PC-3 (cell line): ENCODE data around the gene CACNA1C. TPM values are rescaled to one million over a fixed set of nuclear protein-coding genes. Genes with fewer than 3 reads are reported as not detected.

ENCODE experiments used
- ATAC-seq: fragments of 200-7000 bp; cut with Tn5 transposase; 2 replicates; pipeline ENCODE4 v1.9.1; 2020; ENCODE audit warnings: mild to moderate bottlenecking, moderate library complexity
- BruUV-seq: library from RNA; stranded (reverse); fragments of 400-500 nt; replicated peaks from 2 replicates; lab custom pipeline; 2021; lab: Mats Ljungman, UMichigan
- CTCF ChIA-PET: fragments of 300-600 bp; sonication (Branson Sonifier 250); formaldehyde crosslinking; loops from one replicate; lab custom pipeline; 2022; ENCODE audit warnings: antibody characterized with exemption; lab: Charles Lee
- POLR2A ChIA-PET: fragments of 300-600 bp; sonication (Branson Sonifier 250); formaldehyde crosslinking; loops from one replicate; lab custom pipeline; 2022; ENCODE audit warnings: antibody characterized with exemption; ENCODE audit not compliant: unreplicated experiment; lab: Charles Lee
- DNase-seq: peaks from one replicate; pipeline ENCODE4 v3.0.0-alpha.2; 2015
- H2AFZ ChIP-seq: fragments of 300-600 bp; sonication (generic); 2 replicates; pipeline ENCODE4 v1.6.0; 2016; ENCODE audit warnings: antibody characterized with exemption, low read length
- H3F3A ChIP-seq: fragments of 300-600 bp; sonication (generic); one replicate; pipeline ENCODE4 v1.6.0; 2017; ENCODE audit warnings: antibody characterized with exemption, low read length, control low read depth, mild to moderate bottlenecking; ENCODE audit not compliant: unreplicated experiment
- H3K27ac ChIP-seq: fragments of 300-600 bp; sonication (generic); 2 replicates; pipeline ENCODE4 v1.5.1; 2016; ENCODE audit warnings: mild to moderate bottlenecking, low read length
- H3K27me3 ChIP-seq: fragments of 300-600 bp; sonication (generic); 2 replicates; pipeline ENCODE4 v1.6.1; 2016; ENCODE audit warnings: low read length, mixed read lengths
- H3K36me3 ChIP-seq: fragments of 300-600 bp; sonication (generic); 2 replicates; pipeline ENCODE4 v1.6.1; 2016; ENCODE audit warnings: low read depth, mixed run types, low read length, mixed read lengths
- H3K4me1 ChIP-seq: fragments of 300-600 bp; sonication (generic); 2 replicates; pipeline ENCODE4 v1.5.1; 2016; ENCODE audit warnings: low read length; ENCODE audit not compliant: insufficient read depth
- H3K4me2 ChIP-seq: fragments of 300-600 bp; sonication (generic); 2 replicates; pipeline ENCODE4 v1.6.0; 2016; ENCODE audit warnings: low read length
- H3K4me3 ChIP-seq: fragments of 300-600 bp; sonication (generic); 2 replicates; pipeline ENCODE4 v1.5.1; 2016; ENCODE audit warnings: mild to moderate bottlenecking, low read length, mixed read lengths
- H3K79me2 ChIP-seq: fragments of 300-600 bp; sonication (generic); 2 replicates; pipeline ENCODE4 v1.6.1; 2017; ENCODE audit warnings: low read length, mixed read lengths
- H3K9ac ChIP-seq: fragments of 300-600 bp; sonication (generic); 2 replicates; pipeline ENCODE4 v1.6.0; 2016; ENCODE audit warnings: mild to moderate bottlenecking, low read length
- H3K9me2 ChIP-seq: fragments of 300-600 bp; sonication (generic); replicated peaks from 2 replicates; pipeline ENCODE4 v1.6.1; 2016; ENCODE audit warnings: mixed run types, low read length, mixed read lengths
- H3K9me3 ChIP-seq: fragments of 300-600 bp; sonication (generic); 2 replicates; pipeline ENCODE4 v1.6.1; 2016; ENCODE audit warnings: low read length, mixed read lengths
- H4K20me1 ChIP-seq: fragments of 300-600 bp; sonication (generic); 2 replicates; pipeline ENCODE4 v1.6.1; 2016; ENCODE audit warnings: low read length, mixed read lengths
- CTCF ChIP-seq: fragments of 300-600 bp; sonication (generic); conservative IDR thresholded peaks from 2 replicates; pipeline ENCODE4 v1.5.1; 2017; ENCODE audit warnings: antibody characterized with exemption, low read depth, mild to moderate bottlenecking, low read length
- EZH2 ChIP-seq: fragments of 300-600 bp; sonication (generic); IDR thresholded peaks from one replicate; pipeline ENCODE4 v1.6.1; 2017; ENCODE audit warnings: antibody characterized with exemption, mild to moderate bottlenecking, low read length; ENCODE audit not compliant: unreplicated experiment
- EZH2phosphoT487 ChIP-seq: fragments of 300-600 bp; sonication (generic); IDR thresholded peaks from 2 replicates; pipeline ENCODE4 v1.6.1; 2018; ENCODE audit warnings: mild to moderate bottlenecking, antibody characterized with exemption, low read length, borderline replicate concordance
- intact Hi-C: fragments of 100-400 bp; cut with micrococcal nuclease; formaldehyde crosslinking; loops from 2 replicates; pipeline ENCODE4 v1.9.0; 2023
- total RNA-seq: library from RNA; depleted of rRNA; stranded (reverse); fragments of >200 nt; gene quantifications from 2 replicates; pipeline ENCODE4 v1.2.3, GENCODE V29; 2014

The CACNA1C gene
- total RNA-seq, 1 experiment from 2014 or later: not detected

DNA sequence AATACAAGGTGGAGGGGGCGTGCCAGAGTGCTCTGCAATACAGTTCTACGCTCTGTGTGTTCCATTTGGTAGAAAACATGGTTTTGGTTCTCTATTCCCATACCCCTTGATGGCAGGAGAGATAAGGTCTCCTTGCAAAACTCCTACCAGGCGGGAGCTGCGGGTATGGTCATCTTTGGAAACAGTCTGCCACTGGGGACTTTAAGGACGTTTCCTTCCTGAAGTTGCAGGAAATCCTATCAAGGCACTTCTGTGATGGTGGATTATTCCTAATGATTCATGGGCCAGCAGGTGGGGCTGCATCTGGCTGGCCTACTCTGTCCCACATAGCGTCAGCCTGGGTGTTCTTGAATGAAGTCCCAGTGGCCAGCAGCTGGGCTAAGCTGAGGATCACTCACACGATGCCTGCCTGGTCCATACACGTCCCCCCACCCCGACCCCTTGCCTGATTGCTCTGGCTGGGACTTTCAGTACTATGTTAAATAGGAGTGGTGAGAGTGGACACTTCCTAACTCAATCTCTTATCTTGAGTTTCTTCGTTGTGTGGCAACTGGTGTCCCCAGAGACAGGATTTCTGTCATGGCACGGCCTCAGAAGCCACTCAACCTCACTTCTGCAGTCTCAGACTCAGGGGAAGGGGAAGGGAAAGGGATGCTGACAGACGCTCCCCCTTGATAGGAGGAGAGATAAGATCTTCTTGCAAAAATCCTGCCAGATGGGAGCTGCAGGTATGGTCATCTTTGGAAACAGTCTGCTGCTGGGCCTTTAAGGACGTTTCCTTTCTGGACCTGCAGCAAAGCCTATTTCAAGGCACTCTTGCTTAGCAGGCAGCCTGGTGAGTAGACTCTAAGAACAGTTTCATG is 680.9 kb downstream of the CACNA1C start:
- CTCF ChIA-PET: no interaction called here

GRCh38 chr12:2735432-2735831 is 682.6 kb downstream of the CACNA1C start:
- no peak overlapping the region for H3K27ac ChIP-seq
- DNase-seq (no peak), ATAC-seq (no peak)
- no peak overlapping the region for H3K4me2 ChIP-seq
- intact Hi-C loops: no loop called here
- no peaks in the 10 kb centered on the region for H4K20me1 ChIP-seq
- peaks cover 53% of the 10 kb centered on the region for H3K27me3 ChIP-seq
- TF ChIP-seq EZH2phosphoT487 (no peak), EZH2 (no peak), CTCF (no peak)
- no peaks in the 10 kb centered on the region for H3K79me2 ChIP-seq
- no peaks in the 10 kb centered on the region for H3K9me2 ChIP-seq
- H3K4me3 ChIP-seq: no peak overlapping the region
- no peaks in the 10 kb centered on the region for H3F3A ChIP-seq
- H3K9me3 ChIP-seq: no peaks in the 10 kb centered on the region
- ChIA-PET POLR2A (no interaction called here), CTCF (no interaction called here)
- no TSS peak for BruUV-seq
- no peak overlapping the region for H3K9ac ChIP-seq
- H3K36me3 ChIP-seq: no peaks in the 10 kb centered on the region
- no peaks in the 10 kb centered on the region for H3K4me1 ChIP-seq
- no peak overlapping the region for H2AFZ ChIP-seq

More for the DNA sequence above, 680.9 kb downstream of the CACNA1C start:
- TF ChIP-seq CTCF (no peak), EZH2phosphoT487 (no peak), EZH2 (no peak)
- H3K4me1 ChIP-seq: no peaks in the 10 kb centered on the region
- no peak for DNase-seq
- H3K4me3 ChIP-seq: no peak overlapping the region
- no peaks in the 10 kb centered on the region for H3K9me2 ChIP-seq
- no peaks in the 10 kb centered on the region for H3K36me3 ChIP-seq
- H3K27ac ChIP-seq: no peak overlapping the region
- H2AFZ ChIP-seq: no peak overlapping the region
- no peak overlapping the region for H3K9ac ChIP-seq
- no peak overlapping the region for H3K4me2 ChIP-seq
- no peaks in the 10 kb centered on the region for H3K79me2 ChIP-seq
- no TSS peak for BruUV-seq
- intact Hi-C loops: no loop called here
- POLR2A ChIA-PET: no interaction called here
- H3F3A ChIP-seq: no peaks in the 10 kb centered on the region
- no peaks in the 10 kb centered on the region for H3K9me3 ChIP-seq
- no peaks in the 10 kb centered on the region for H4K20me1 ChIP-seq
- ATAC-seq: no peak
- H3K27me3 ChIP-seq: peaks cover 56% of the 10 kb centered on the region

DNA sequence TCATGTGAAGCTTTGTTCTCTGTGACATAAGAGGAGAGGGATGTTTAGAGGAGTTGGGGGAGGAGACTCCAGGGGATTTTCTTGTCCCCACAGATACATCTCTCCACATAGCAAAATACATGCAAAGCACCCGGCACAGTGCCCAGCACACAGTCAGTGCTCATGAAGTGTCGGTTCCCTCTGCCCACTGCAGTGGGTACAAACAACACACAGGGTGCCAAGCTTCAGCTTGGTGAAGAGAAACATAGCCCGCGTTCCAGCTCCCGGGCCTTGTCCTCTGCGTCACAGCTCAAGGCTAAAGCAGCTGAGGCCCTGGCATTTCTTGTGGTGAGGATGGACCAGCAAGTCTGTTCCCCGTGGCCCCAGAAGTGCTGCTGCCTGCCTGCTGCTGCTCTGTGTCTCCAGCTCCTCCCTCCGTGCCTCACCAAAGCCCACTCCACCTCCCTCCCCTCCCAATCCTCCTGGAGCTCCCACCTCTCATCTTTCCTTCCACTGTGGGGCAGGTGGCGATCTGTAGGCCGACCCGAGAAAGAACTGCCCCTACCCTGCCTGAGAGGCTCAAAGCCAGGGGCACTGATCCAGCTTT is 685.0 kb downstream of the CACNA1C start:
- no peaks in the 10 kb centered on the region for H3K4me1 ChIP-seq
- no peak overlapping the region for H3K4me2 ChIP-seq
- H2AFZ ChIP-seq: no peak overlapping the region
- no peak overlapping the region for H3K27ac ChIP-seq
- no peak for DNase-seq
- H3K4me3 ChIP-seq: no peak overlapping the region
- H3K9me3 ChIP-seq: no peaks in the 10 kb centered on the region
- no peaks in the 10 kb centered on the region for H3F3A ChIP-seq
- ChIA-PET CTCF (interaction anchor here (0.6 kb wide), 1 partner anchor 11 kb away, joined by 3 read pairs; no protein-coding TSS in a partner anchor), POLR2A (no interaction called here)
- no peaks in the 10 kb centered on the region for H3K79me2 ChIP-seq
- H3K27me3 ChIP-seq: peaks cover 40% of the 10 kb centered on the region
- no TSS peak for BruUV-seq
- no peak for ATAC-seq
- TF ChIP-seq EZH2phosphoT487 (no peak), EZH2 (no peak), CTCF (no peak)
- no peak overlapping the region for H3K9ac ChIP-seq
- no peaks in the 10 kb centered on the region for H3K9me2 ChIP-seq
- intact Hi-C loops: no loop called here
- no peaks in the 10 kb centered on the region for H3K36me3 ChIP-seq
- H4K20me1 ChIP-seq: no peaks in the 10 kb centered on the region
